HepG2 (cell line): ENCODE results near the gene ATG2A. TPM values are rescaled to one million over a fixed set of nuclear protein-coding genes. Genes with fewer than 3 reads are reported as not detected.

ENCODE experiments used
- DDIT3 ChIP-seq: sonication (generic); formaldehyde crosslinking; IDR thresholded peaks from 2 replicates; pipeline ENCODE4 v1.4.0; 2020; ENCODE audit warnings: mild to moderate bottlenecking, missing genetic modification reagents
- FOSL2 ChIP-seq: sonication (generic); formaldehyde crosslinking; IDR thresholded peaks from 2 replicates; pipeline ENCODE4 v1.4.0; 2020; ENCODE audit warnings: missing genetic modification reagents
- ISX ChIP-seq: sonication (generic); formaldehyde crosslinking; conservative IDR thresholded peaks from 2 replicates; pipeline ENCODE4 v1.5.0; 2020; ENCODE audit warnings: missing genetic modification reagents
- KDM5B ChIP-seq: sonication (generic); formaldehyde crosslinking; IDR thresholded peaks from 2 replicates; pipeline ENCODE4 v1.4.0; 2020; ENCODE audit warnings: missing genetic modification reagents, mild to moderate bottlenecking, borderline replicate concordance
- MBNL3 ChIP-seq: fragments of 250-450 bp; sonication (Bioruptor Pico); conservative IDR thresholded peaks from 2 replicates; pipeline ENCODE4 v1.8.0; 2022; ENCODE audit warnings: mild to moderate bottlenecking, inconsistent platforms
- MTF1 ChIP-seq: sonication (generic); formaldehyde crosslinking; IDR thresholded peaks from 2 replicates; pipeline ENCODE4 v1.5.0; 2020; ENCODE audit warnings: missing genetic modification reagents
- MYPOP ChIP-seq: sonication (generic); formaldehyde crosslinking; IDR thresholded peaks from 2 replicates; pipeline ENCODE4 v1.8.1; 2023; ENCODE audit warnings: mild to moderate bottlenecking, moderate library complexity, missing genetic modification reagents
- NFKB2 ChIP-seq: sonication (generic); formaldehyde crosslinking; IDR thresholded peaks from 2 replicates; pipeline ENCODE4 v1.4.0; 2020; ENCODE audit warnings: missing genetic modification reagents, borderline replicate concordance
- NFYB ChIP-seq: sonication (generic); formaldehyde crosslinking; IDR thresholded peaks from 2 replicates; pipeline ENCODE4 v1.4.0; 2020; ENCODE audit warnings: missing genetic modification reagents
- NR3C1 ChIP-seq: sonication (generic); formaldehyde crosslinking; IDR thresholded peaks from 2 replicates; pipeline ENCODE4 v1.4.0; 2020; ENCODE audit warnings: missing genetic modification reagents
- PPARG ChIP-seq: conservative IDR thresholded peaks from 2 replicates; pipeline ENCODE4 v1.6.1; 2016; ENCODE audit warnings: missing biosample characterization, missing genetic modification reagents
- PRDM15 ChIP-seq: sonication (generic); formaldehyde crosslinking; IDR thresholded peaks from 2 replicates; pipeline ENCODE4 v1.4.0; 2020; ENCODE audit warnings: missing genetic modification reagents
- SMAD1 ChIP-seq: sonication (generic); formaldehyde crosslinking; IDR thresholded peaks from 2 replicates; pipeline ENCODE4 v1.4.0; 2020; ENCODE audit warnings: missing genetic modification reagents, low read depth, mild to moderate bottlenecking, borderline replicate concordance
- SMC3 ChIP-seq: IDR thresholded peaks from 2 replicates; pipeline ENCODE4 v1.6.1; 2011; ENCODE audit warnings: low read length, improper control_type of control experiment
- SP4 ChIP-seq: sonication (generic); formaldehyde crosslinking; IDR thresholded peaks from 2 replicates; pipeline ENCODE4 v1.8.1; 2023; ENCODE audit warnings: mild to moderate bottlenecking, missing genetic modification reagents
- STAT5B ChIP-seq: sonication (generic); formaldehyde crosslinking; IDR thresholded peaks from 2 replicates; pipeline ENCODE4 v1.4.0; 2020; ENCODE audit warnings: missing genetic modification reagents
- SYNCRIP ChIP-seq: fragments of 200-400 bp; formaldehyde crosslinking; IDR thresholded peaks from 2 replicates; pipeline ENCODE4 v1.6.1; 2018; ENCODE audit warnings: mild to moderate bottlenecking, low read depth, low read length; ENCODE audit not compliant: insufficient read depth
- U2AF2 ChIP-seq: fragments of 200-400 bp; formaldehyde crosslinking; IDR thresholded peaks from 2 replicates; pipeline ENCODE4 v1.6.1; 2017; ENCODE audit warnings: low read depth, mild to moderate bottlenecking, low read length
- ZBTB7A ChIP-seq: sonication (generic); formaldehyde crosslinking; IDR thresholded peaks from 2 replicates; pipeline ENCODE4 v1.8.0; 2022; ENCODE audit warnings: mild to moderate bottlenecking, missing genetic modification reagents
- ZBTB7B ChIP-seq: sonication (generic); formaldehyde crosslinking; IDR thresholded peaks from 2 replicates; pipeline ENCODE4 v1.4.0; 2020; ENCODE audit warnings: missing genetic modification reagents
- ZEB1 ChIP-seq: IDR thresholded peaks from 2 replicates; pipeline ENCODE4 v1.6.1; 2012; ENCODE audit warnings: mild to moderate bottlenecking, low read depth, inconsistent platforms; ENCODE audit not compliant: insufficient replicate concordance
- ZFP82 ChIP-seq: sonication (generic); formaldehyde crosslinking; IDR thresholded peaks from 2 replicates; pipeline ENCODE4 v1.5.1; 2020; ENCODE audit warnings: mild to moderate bottlenecking, missing genetic modification reagents, borderline replicate concordance
- ZMAT5 ChIP-seq: sonication (generic); formaldehyde crosslinking; IDR thresholded peaks from 2 replicates; pipeline ENCODE4 v1.5.0; 2020; ENCODE audit warnings: mild to moderate bottlenecking, low read depth, missing genetic modification reagents, borderline replicate concordance
- ZNF800 ChIP-seq: sonication (generic); formaldehyde crosslinking; IDR thresholded peaks from 2 replicates; pipeline ENCODE4 v1.4.0; 2020; ENCODE audit warnings: missing genetic modification reagents
- polyA plus RNA-seq, 8 experiments: library from polyadenylated mRNA; depleted of rRNA in 3 of 8; stranded (reverse) in 7 of 8; unstranded in 1 of 8; fragments of >200 nt; fragmentation: Illumina TruSeq in 4 of 8; extraction: Trizol in 4 of 8; gene quantifications; 2 replicates each; pipeline versions ENCODE4 v1.2.1 to v1.2.3, GENCODE V29; 2011 to 2016; ENCODE audit warnings: low read depth in 4 of 8, missing spikeins in 1 of 8, mixed read lengths in 1 of 8; ENCODE audit not compliant: insufficient read depth in 1 of 8
- total RNA-seq, 5 experiments: library from RNA; depleted of rRNA; stranded (reverse); fragments of >200 nt; fragmentation: Illumina TruSeq; extraction: Trizol; gene quantifications; 2 replicates each; pipeline ENCODE4 v1.2.3, GENCODE V29; 2016; ENCODE audit warnings: low read depth in 1 of 5

The ATG2A gene
- total and polyA plus RNA-seq, 2 of the 13 experiments (the other 11 are each of a cell fraction or from before 2014, with no cell fraction given): 6.7 to 8.0 TPM

GRCh38 chr11:64877390-64878222, 39.4 kb downstream of the ATG2A start (continued):
- TF ChIP-seq MTF1 (CRISPR knock-in tag): no peak
- no peak for TF ChIP-seq ZEB1
- no peak for TF ChIP-seq MYPOP
- TF ChIP-seq U2AF2: no peak
- no peak for TF ChIP-seq SYNCRIP
- no peak for TF ChIP-seq NFYB (CRISPR knock-in tag)
- TF ChIP-seq FOSL2 (CRISPR knock-in tag): no peak
- no peak for TF ChIP-seq ISX
- no peak for TF ChIP-seq ZNF800 (CRISPR knock-in tag)
- no peak for TF ChIP-seq NFKB2 (CRISPR knock-in tag)
- TF ChIP-seq ZBTB7B (CRISPR knock-in tag): no peak
- TF ChIP-seq PRDM15: no peak
- TF ChIP-seq ZBTB7A (CRISPR knock-in tag): peak; percentile 84; the same call in 1 of the 2 replicates
- TF ChIP-seq ZMAT5 (CRISPR knock-in tag): no peak
- TF ChIP-seq STAT5B (CRISPR knock-in tag): no peak
- 0 out of 2 replicates have a peak, but pooled peaks have one; percentile 54 for TF ChIP-seq SMAD1 (CRISPR knock-in tag)
- TF ChIP-seq SMC3: no peak
- TF ChIP-seq MBNL3 (CRISPR knock-in tag): no peak
- TF ChIP-seq PPARG: no peak
- TF ChIP-seq KDM5B (CRISPR knock-in tag): no peak
- 0 out of 2 replicates have a peak, but pooled peaks have one; percentile 76 for TF ChIP-seq ZFP82 (CRISPR knock-in tag)
- no peak for TF ChIP-seq DDIT3 (CRISPR knock-in tag)
- TF ChIP-seq NR3C1 (CRISPR knock-in tag): no peak
- TF ChIP-seq SP4 (CRISPR knock-in tag): no peak
